T follicular helper cell (primary cell): ENCODE data around the gene ACSF2.
"Not testable (repeated sequence)": the region's sequence is repeated elsewhere in the genome, so short reads cannot be mapped to it uniquely, and the experiment has no call there.

Source experiments
- DNase-seq: peaks from one replicate; pipeline ENCODE4 v3.0.0-alpha.2; 2020; ENCODE audit warnings: low read depth

The ACSF2 gene

GRCh38 chr17:50464121-50464520, 38.1 kb downstream of the ACSF2 start:
- no peak for DNase-seq

- DNase-seq: no peak
Observed at GRCh38 chr17:50464736-50465135, 38.7 kb downstream of the ACSF2 start.

- DNase-seq: no peak
Observed at GRCh38 chr17:50465171-50465570, 39.2 kb downstream of the ACSF2 start.

GRCh38 chr17:50465635-50466034, 39.6 kb downstream of the ACSF2 start:
- no peak for DNase-seq

GRCh38 chr17:50466371-50467113, 40.5 kb downstream of the ACSF2 start:
- DNase-seq: no peak

- DNase-seq: no peak
Observed at GRCh38 chr17:50467114-50467854, 41.3 kb downstream of the ACSF2 start.

- DNase-seq: no peak
Observed at GRCh38 chr17:50467855-50468303, 41.9 kb downstream of the ACSF2 start.

- DNase-seq: no peak
Observed at GRCh38 chr17:50468304-50469207, 42.5 kb downstream of the ACSF2 start, which contains the start of gene CHAD. Gene CHAD (minus strand): TSS chr17:50468880. CDS start chr17:50468813, 67 bp downstream.

GRCh38 chr17:50469208-50469605, 43.2 kb downstream of the ACSF2 start:
- no peak for DNase-seq

- no peak for DNase-seq
Observed at GRCh38 chr17:50469671-50470305, 43.8 kb downstream of the ACSF2 start.

GRCh38 chr17:50470426-50470825, 44.4 kb downstream of the ACSF2 start:
- DNase-seq: no peak

GRCh38 chr17:50471009-50471905, 45.2 kb downstream of the ACSF2 start:
- no peak for DNase-seq

GRCh38 chr17:50472286-50472685, 46.3 kb downstream of the ACSF2 start:
- no peak for DNase-seq

GRCh38 chr17:50472761-50473161, 46.7 kb downstream of the ACSF2 start:
- DNase-seq: not testable (repeated sequence)

- DNase-seq: no peak
Observed at GRCh38 chr17:50473901-50474300, 47.9 kb downstream of the ACSF2 start.

- no peak for DNase-seq
Observed at GRCh38 chr17:50474523-50474922, 48.5 kb downstream of the ACSF2 start.

- no peak for DNase-seq
Observed at GRCh38 chr17:50475362-50475761, 49.3 kb downstream of the ACSF2 start.

- DNase-seq: not testable (repeated sequence)
Observed at GRCh38 chr17:50475775-50476544, 49.9 kb downstream of the ACSF2 start.

GRCh38 chr17:50476545-50477315, 50.7 kb downstream of the ACSF2 start:
- DNase-seq: no peak
